Fibroblast of pulmonary artery (primary cell): ENCODE results near the gene C22orf23.
A peak's percentile ranks its signal among the peaks of the same experiment; 100 is the strongest.
"Not testable (repeated sequence)": the region's sequence is repeated elsewhere in the genome, so short reads cannot be mapped to it uniquely, and the experiment has no call there.

Experiments used
- DNase-seq: peaks from one replicate; pipeline ENCODE4 v3.0.0-alpha.2; 2010; ENCODE audit warnings: low read depth
- H3K4me3 ChIP-seq: replicated peaks from 2 replicates; pipeline ENCODE4 v1.5.1; 2011; ENCODE audit warnings: low read depth, mild to moderate bottlenecking, control low read depth, low read length, moderate library complexity
- CTCF ChIP-seq: IDR thresholded peaks from 2 replicates; pipeline ENCODE4 v1.5.1; 2011; ENCODE audit warnings: mild to moderate bottlenecking, control low read depth, low read length, inconsistent platforms; ENCODE audit errors: missing control alignments

C22orf23 gene

GRCh38 chr22:37961062-37961461, 7.7 kb upstream of the C22orf23 start:
- no peak for DNase-seq
- TF ChIP-seq CTCF: no peak

GRCh38 chr22:37959231-37959825, 5.9 kb upstream of the C22orf23 start:
- DNase-seq: no peak
- H3K4me3 ChIP-seq: no peak overlapping the region
- no peak for TF ChIP-seq CTCF

More at GRCh38 chr22:37961062-37961461, 7.7 kb upstream of the C22orf23 start:
- no peak overlapping the region for H3K4me3 ChIP-seq

- no peak overlapping the region for H3K4me3 ChIP-seq
- DNase-seq: no peak
- no peak for TF ChIP-seq CTCF
These were observed 3.8 kb upstream of the C22orf23 start for GRCh38 chr22:37957232-37957631.

- DNase-seq, H3K4me3 ChIP-seq: not testable (repeated sequence)
These were observed 2.5 kb upstream of the C22orf23 start for GRCh38 chr22:37955825-37956397.

- peak overlapping the region; percentile 99 for H3K4me3 ChIP-seq
- TF ChIP-seq CTCF: no peak
- DNase-seq: no peak
These were observed 1.3 kb upstream of the C22orf23 start for GRCh38 chr22:37954686-37955085.

GRCh38 chr22:37953062-37953436, 352 bp downstream of the C22orf23 start:
- no peak for DNase-seq
- H3K4me3 ChIP-seq: peak overlapping the region; percentile 99
- no peak for TF ChIP-seq CTCF

- peak overlapping the region; percentile 99 for H3K4me3 ChIP-seq
- DNase-seq: not testable (repeated sequence)
These were observed 772 bp downstream of the C22orf23 start for GRCh38 chr22:37952629-37953028.

- H3K4me3 ChIP-seq: no peak overlapping the region
- peak; percentile 25 for DNase-seq
- no peak for TF ChIP-seq CTCF
These were observed 2.1 kb downstream of the C22orf23 start for GRCh38 chr22:37951305-37951704.

GRCh38 chr22:37947142-37947795, 6.1 kb downstream of the C22orf23 start:
- not testable (repeated sequence) for H3K4me3 ChIP-seq, DNase-seq

- DNase-seq, H3K4me3 ChIP-seq: not testable (repeated sequence)
These were observed 9.0 kb downstream of the C22orf23 start for GRCh38 chr22:37944423-37944822.
